Measurements from ENCODE around the gene RYK.
A peak's percentile ranks its signal among the peaks of the same experiment; 100 is the strongest.
"Not testable (repeated sequence)": the region's sequence is repeated elsewhere in the genome, so short reads cannot be mapped to it uniquely, and the experiment has no call there.

The RYK gene

DNA sequence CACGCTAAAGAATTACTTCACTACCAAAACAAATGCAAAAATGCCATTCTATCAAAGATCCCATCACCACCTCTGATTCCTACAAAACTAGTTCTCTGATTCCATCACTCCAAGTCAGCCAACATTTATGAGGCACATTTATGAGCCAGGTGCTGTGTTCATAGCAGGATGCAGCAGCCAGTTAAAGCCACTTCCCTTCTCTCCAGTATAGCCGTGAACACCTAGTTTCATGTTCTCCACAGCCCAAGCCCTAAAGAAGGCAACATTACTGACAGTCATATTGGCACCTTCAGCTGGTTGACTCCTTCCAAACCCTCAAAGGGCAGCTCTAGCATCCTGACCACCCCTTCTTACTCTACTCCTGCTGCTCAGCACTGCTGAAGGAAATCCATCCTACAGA, 36.4 kb downstream of the RYK start:
- no peak for DNase-seq

DNA sequence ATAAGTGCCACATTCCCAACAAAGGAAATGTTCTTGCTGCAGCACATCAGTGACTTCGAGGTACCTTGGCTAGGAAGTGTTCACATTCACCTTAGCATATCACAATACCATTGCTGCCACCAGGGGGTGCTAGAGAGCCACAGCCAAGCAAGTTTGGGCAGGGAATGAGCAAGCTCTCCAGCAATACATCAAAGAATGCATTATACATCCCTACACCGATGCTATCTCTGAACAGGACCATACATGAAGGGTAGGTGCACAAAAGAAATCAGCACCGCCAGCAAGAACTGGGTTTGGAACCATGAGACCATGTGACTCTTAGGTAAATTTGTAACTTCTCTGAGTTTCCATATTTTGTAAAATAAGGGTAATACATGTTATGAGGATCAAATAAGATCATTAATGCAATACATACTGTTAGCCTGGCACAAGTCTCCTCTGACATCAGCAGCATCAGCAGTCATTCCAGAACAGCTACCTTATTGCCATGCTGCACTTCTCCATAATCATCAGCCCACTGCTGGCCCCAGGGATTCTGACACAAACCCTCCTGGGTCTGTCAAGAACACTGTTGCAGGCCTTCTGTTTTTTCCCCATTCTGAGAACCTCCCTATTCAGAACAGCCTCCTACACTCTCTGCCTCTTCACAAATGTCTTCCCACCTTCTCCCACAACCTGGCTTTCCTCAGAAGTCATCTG, 37.5 kb downstream of the RYK start:
- DNase-seq: peak; percentile 59 to 66

DNA sequence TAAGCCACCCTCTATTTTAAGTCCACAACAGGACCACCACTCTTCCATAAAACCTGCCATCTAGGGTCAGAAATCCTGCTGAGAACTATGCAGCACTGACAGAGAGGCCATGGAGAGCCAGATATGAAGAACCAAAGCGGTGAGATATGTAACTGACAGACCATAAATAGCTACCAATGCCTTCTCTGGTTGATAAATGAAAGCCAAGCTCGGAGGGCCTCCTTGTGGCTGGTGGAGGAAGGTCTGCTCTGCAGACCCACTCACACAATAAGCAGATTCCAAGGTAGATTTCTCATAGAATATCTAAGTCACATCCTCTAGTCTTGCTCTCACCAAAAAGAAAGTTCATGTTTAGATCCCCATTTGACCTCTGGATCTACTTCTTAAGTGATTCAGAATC, 38.9 kb downstream of the RYK start:
- no peak for DNase-seq

DNA sequence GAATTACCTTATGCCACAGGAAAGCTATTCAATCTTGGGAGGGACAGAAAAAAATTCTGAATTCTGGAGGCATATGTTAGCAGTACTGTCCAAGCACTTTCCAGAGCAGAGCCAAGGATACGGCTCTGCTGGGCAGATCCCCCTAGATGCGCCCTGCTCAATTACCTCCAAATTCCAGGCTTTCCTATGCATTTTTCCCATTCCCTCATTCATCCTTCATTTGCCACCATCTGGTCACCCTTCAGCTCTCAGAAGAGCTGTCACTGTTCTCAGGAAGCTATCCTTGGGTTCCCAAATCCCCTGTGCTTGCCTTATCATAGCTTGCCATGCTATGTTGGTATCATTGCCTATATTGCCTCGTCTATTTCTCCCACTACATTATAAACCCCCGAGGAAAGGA, 45.2 kb downstream of the RYK start:
- DNase-seq: no peak

DNA sequence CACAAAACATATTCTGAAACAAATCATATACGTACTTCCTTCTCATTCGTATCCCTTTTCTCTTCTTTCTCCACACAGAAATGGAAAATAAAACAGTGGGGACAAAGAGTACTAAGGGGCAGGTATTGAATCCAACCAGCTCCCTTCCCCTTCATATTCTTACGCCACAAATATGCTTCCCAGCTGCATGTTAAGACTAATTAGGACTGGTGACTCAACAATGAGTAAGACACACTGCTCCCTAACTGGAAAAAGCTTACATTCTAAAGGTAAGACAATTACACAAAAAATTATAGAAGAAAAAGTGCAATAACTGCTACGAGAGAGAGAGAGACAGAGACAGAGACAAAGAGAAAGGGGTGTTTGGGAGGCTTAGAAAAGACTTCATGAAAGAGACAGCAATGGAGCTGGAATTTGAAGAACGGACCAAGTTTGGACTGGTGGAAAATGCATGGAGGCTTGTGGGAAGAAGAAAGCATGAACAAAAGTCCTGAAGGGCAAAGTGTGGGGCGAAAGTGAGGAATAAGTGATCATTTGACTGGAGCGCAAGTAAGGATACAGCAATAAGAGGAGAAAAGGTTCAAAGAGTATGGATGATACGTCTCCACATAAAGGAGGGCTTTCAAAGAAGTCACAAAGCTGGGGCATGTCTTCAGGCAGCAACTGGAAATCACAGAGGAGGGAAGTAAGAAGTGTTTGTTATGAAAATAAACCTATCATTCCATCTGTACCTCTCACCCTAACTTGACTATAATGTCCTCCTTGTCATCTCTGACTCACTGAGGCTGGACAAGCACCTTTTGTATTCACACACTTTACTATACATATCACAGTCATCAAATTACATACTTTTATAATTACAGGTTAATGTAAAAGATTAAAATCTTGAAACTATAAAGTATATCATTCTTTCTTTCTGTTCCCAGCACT, 49.2 kb downstream of the RYK start:
- no peak for DNase-seq

DNA sequence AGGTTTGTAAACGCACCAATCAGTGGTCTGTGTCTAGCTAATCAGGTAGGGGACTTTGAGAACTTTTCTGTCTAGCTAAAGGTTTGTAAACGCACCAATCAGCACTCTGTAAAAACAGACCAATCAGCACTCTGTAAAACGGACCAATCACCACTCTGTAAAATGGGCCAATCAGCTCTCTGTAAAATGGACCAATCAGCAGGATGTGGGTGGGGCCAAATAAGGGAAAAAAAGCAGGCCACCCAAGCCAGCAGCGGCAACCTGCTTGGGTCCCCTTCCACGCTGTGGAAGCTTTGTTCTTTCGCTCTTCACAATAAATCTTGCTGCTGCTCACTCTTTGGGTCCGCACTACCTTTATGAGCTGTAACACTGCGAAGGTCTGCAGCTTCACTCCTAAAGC, 50.8 kb downstream of the RYK start:
- DNase-seq: not testable (repeated sequence)

DNA sequence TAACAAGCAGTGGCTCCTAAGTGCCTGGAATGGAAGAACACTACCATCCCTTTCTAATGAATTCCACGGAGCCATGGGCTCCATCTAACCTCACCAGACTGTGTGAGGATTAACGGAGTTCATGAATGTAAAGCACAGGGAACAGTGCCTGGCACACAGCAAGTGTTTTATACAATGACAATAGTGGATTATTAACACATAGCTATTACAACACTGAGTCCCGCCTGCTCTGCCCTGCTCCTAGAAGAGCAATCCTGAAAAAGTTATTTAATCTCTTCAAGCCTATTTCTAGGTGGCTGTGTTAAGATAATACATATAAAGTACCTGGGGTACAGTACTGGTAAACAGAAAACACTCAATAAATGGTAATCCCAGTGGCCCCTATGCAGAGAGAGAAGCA, 51.4 kb downstream of the RYK start:
- no peak for DNase-seq

DNA sequence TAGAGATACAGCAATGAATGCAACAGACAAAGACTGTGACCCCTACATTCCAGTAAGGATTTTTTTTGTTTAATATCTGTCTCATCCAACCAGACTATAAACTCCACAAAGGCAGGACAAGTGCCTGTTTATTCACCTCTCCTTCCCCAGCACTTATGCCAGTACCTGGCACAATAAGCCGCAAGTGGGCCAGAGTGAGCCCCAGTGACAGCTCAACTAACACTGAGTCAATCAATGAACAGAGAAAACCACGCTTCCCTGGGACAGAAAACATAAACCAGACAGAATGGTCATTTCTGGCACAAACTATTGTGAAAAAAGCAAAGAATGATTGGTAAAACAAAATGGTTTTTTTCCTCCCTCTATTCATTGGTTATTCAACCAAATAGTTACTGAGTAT, 52.2 kb downstream of the RYK start:
- no peak for DNase-seq

DNA sequence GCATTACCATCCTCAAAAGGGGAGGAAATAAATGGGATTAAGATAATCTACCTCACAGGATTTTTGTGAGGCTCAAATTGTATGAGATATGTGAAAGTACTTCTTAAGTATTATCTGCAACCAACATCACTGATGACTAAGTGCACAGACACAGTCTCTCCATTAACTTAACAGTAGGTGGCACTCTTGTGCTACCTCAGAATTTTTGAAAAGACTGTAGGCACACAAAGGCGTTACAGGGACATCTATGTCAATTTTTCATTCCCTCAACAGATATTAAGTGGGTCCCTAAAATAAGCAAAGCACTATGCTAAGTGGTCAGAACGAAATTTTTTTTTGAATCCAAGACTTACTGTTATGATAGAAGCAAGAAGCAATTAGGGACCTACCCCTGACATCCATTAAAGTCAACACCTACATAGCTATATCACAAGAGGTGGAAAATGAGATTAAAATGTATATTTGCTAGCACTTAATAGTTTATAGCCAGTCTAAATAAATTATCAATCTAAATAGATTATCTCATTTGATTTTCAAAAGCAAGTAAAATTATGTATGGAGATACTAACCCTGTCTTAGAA, 52.9 kb downstream of the RYK start:
- peak in 1 of 2 experiments; percentile 2 for DNase-seq

DNA sequence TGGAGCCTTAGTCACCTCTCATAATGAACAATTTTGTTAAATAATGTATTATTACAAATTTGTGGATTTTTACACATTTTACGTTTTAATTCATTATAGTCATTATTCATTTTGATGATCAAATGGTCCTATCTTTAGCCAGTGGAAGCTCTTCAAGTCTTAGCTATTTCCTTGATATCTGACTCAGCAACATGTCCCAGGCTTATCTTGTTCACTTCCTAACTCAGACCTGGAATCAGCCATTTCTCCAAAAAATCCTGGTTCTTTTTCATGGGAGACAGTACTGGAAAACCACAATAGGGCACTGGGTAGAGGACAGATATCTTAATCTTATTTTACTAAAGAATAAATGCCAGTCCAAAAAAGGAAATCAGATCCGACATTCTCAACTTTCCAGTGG, 56.4 kb downstream of the RYK start:
- DNase-seq: no peak

DNA sequence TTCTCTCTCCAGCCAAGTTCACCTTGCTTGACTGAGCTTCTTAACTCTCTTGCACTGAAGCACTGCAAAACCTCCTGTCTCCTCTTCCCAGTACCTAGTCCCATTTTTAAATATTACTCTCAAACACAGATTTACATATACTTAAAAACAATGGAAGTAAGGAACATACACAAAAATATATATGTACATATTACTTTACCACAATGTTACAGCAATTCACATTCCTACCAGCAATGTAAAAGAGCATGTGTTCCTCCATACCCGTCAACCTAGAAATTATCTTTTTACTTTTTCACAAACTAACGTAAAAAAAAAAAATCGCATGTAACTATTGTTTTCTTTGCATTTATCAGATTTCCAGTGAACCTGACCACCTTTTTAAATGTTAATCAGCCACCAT, 60.4 kb downstream of the RYK start:
- no peak for DNase-seq

DNA sequence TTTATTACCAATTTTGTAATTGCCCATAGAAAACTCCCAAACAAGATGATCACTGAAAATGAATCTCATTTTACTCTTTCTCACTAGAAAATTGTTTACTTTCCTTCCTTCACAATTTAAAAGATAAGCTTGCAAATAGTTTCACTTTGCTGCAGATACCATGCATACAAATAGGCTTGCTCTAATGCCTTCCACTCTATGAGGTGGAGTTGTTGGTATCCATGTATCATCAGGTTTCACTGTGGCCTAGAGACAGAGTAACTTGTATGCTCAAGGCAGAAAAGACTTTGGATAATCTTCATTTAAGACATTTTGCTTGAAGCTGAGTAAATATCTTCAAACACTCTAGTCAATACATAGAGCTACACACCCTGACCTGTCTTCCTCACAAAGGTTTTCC, 60.8 kb downstream of the RYK start:
- no peak for DNase-seq

DNA sequence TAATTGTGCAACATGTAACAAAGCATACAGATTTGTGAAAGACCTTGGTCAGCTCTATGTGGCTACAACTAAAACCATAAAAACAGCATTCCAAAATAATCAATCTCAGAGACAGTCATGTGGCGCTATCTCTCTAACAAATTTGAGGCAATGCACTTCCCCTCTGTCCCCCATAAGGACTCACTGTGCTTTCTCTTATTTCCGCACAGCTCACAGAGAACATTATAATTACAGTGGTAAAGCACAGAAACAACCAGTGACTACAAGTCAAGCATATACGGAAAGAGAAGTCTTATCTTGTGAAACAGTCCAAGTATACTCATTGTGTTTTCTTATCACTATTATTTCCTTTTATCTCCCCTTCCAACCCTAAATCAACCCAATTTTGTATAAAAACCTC, 64.3 kb downstream of the RYK start:
- no peak for DNase-seq

DNA sequence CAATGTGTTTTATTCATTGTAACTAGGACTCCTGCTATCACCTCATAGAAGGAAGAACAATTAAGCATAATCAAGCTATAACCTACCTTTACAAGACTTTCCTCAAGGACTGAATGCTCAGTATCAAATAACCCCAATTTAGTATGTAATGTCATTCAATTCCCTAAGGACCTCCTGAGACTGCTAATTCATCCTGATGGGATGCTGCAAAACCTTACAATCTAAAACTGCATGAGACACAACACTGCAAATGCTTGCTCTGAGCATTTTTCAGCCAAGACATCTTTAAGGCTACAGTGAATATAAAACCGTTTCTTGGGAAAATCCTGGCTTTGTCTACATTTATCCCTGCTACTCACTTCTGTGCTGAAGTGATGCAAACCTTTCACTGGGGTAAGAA, 69.9 kb downstream of the RYK start:
- DNase-seq: no peak

DNA sequence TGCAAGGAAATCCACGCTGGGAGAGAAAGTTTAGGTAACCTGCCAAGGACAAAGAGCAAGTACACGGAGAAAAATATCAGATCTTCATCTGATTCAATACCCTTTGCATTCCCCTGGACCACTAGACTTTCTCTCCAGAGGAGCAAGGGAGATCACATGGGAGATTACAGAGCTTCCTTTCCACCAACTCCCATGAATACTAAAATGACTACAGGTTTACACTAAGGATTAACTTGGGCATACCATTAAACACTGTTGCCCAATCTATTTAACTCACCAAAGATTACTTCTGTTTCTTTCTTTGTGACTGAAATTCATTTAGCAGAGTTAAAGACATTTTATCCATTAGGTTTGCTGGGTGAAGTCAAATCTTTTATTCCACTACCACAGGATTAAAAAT, 71.2 kb downstream of the RYK start:
- DNase-seq: no peak

DNA sequence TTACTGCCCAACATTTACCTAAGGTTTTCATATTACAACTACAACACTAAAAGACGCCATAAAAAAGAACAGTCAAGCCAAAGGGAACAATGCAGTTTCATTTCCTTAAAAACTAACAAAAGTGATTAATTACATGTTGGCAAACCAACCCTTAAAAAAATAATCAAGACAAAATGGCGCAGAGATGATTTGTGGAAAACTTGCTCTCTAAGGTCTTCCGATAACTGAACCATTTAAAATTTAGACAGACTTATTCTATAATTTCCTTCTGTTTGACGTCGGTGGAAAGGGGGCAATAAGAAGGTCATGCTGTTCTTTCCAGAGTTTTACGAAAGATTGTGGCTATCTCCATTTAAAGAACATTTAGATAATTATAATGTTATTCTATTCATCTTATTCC, 87.6 kb downstream of the RYK start:
- DNase-seq: no peak

DNA sequence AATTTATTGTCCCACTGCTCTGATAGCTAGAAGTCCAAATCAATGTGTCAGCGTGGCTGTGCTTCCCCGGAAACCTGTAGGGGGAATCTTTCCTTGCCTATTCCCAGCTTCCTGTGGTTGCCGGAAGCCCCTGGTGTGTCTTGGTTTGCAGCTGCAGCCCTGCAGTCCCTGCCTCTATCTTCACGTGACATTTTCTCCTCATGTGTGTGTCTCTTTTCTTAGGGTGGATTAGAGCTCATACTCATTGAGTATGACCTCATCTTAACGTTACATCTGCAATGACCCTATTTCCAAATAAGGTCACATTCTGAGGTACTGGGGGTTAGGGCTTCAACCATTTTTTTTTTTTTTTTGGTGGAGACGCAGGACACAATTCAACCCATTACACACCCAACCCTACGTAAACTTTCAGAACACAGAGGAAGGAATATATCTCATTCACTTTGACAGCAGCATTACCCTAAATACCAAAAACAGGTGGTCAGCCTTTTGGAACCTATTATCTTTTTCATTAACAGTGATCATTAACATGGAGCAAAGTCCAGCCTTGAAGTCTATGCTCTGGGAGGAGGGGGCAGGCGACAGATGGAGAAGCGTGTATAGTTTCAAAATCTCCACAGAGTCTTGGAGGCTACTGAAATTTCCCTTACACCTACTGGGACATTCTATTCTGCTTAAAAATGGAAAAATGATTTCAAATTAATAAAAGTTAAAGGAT, 88.6 kb downstream of the RYK start:
- DNase-seq: no peak

DNA sequence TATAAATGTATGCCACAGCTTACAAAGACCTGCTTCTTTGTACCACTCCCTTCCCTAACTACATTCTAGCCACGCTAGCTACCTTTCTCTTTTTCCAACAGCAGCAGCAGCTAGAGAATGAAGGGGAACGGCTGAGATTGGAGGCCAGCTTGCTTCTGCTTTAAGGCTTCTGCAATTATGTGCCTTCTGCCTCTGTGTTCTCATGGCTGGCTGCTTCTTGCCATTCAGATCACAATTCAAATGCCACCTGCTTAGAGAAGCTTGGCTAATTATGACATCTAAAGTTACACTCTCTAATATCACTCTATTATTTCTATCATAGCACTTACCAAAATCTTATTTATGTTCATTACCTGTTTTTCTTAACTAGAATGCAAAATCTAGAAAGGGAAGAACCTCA, 95.2 kb downstream of the RYK start:
- no peak for DNase-seq

DNA sequence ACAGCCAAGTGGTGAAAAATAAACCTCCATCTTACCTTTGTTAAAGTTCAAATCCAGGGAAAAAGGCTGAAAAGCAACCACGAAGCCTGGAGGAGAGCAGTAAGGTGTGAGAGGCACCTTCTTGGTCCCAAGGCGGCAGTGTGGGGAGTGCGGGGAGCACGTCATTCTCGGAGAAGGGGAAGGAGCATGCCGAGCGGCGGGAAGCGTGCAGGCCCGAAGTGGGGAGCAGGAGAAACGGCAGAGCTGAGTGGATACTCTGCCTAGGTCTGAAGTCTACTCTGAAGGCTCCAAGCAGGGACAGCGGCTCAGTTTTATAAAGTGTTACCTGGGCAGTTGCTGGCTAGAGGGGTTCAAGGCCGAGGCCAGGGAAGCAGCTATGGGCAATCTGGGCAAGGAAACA, 96.9 kb downstream of the RYK start:
- DNase-seq: no peak

DNA sequence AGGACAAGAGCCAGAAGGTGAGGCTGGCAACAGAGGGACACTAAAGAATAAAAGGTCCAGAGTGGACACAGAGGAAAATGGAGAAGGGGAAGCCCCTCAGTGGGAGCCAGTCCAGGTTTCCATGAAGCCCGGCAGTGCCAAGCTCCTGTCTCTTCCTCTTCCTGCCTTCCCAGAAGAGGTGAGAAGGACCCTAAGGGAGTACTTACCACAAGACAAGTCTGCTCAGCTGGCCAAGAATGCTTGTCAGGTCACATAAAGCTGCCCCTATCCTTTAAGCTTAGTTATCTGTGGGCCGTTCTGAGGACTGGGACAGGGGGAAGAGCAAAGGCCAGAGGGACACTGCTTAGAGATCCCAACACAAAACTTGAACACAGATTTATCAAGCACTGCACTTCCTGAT, 100.2 kb downstream of the RYK start:
- no peak for DNase-seq

DNA sequence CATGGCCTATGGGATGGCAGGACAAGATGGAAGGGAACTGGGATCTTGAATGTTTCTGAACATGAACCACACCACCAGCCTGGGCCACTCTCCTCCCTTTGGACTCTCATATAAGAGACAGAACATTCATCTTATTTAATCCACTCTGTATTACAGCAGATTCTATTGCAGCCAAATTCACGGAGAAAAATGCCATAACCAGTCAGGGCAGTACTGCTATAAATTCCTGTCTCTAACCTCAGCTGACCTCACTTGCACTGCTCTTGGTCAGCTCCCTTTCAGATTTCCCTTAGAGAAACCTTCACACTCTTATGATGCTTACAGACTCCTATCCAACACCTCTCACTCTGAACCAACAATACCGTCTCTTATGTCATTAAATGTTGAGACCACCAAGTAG, 101.4 kb downstream of the RYK start:
- no peak for DNase-seq

DNA sequence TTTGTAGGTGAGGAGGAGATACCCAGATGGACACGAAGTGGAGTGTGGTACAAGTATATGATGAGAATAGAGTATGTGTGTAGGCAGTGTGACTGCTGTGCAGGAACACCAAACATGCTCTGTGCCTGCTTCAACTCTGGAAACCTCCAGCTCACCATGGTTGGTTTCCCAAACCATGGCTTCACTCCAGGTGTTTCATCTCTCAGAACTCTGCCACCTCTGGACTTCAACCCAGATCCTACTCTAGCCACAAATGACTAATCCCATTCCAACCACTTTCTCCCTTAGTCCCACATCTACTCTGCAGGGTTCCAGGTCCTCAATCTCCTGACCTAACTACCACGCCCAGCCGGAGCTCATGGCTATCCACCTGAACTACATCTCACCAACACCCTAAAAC, 102.1 kb downstream of the RYK start:
- DNase-seq: no peak

DNA sequence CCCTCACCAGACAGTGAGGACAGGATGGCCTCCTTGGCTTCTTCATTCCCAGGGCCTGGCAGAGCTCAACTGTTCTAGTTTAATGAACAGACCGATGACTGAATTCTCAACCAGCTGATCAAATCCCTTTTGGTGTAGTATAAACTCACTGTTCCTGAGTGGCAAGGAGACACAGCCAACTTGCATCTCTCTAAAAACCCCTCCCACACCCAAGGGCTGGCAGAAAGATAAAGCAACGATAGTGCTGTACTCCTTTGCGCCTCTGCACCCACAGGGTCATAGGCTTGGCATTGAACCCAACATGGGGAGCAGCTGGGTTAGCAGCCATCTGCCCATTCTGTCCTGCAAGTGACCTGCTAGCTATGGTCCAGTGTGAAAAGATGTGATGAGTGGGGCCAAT, 103.2 kb downstream of the RYK start:
- no peak for DNase-seq

DNA sequence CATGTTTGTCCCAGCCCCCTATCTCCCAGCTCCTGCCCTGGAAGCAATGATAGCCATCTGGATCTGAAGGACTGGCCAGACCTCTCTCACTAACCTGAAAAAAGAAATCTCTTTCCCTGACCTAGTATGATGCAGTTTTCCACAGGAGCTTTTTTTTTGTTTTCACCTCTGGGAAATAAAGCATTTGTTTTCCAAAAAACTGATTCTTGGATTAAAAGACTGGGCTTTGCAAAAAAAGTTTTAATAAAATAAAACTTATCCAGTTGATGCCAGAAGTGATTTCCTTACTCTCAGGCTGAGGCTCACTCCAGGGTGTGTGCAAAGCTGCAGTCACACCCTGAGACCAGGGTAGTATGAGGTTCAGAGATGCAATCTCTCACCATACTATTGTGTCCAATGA, 104.0 kb downstream of the RYK start:
- no peak for DNase-seq
